Colonic mucosa (tissue), 4 donors: ENCODE data around the gene TBC1D22B. TPM values are rescaled to one million over a fixed set of nuclear protein-coding genes. Genes with fewer than 3 reads are reported as not detected.
A peak's percentile ranks its signal among the peaks of the same experiment; 100 is the strongest.

ENCODE experiments used
- DNase-seq: peaks from one replicate; pipeline ENCODE4 v3.0.0-alpha.2; 2020
- H3K27ac ChIP-seq: fragments of 200-600 bp; one replicate; pipeline ENCODE4 v1.8.0; 2021
- H3K27me3 ChIP-seq: fragments of 200-600 bp; one replicate; pipeline ENCODE4 v1.8.0; 2021
- H3K36me3 ChIP-seq: fragments of 200-600 bp; one replicate; pipeline ENCODE4 v1.8.0; 2021
- H3K4me1 ChIP-seq: fragments of 200-600 bp; one replicate; pipeline ENCODE4 v1.8.0; 2021; ENCODE audit warnings: mild to moderate bottlenecking
- H3K4me3 ChIP-seq: fragments of 200-600 bp; one replicate; pipeline ENCODE4 v1.8.0; 2021
- H3K9ac ChIP-seq, 2 donors: one replicate each; pipeline ENCODE4 v1.7.0; 2013; ENCODE audit warnings: control low read depth in 2 of 2, low read depth in 2 of 2, low read length in 2 of 2
- H3K9me3 ChIP-seq: fragments of 200-600 bp; one replicate; pipeline ENCODE4 v1.8.0; 2021
- CTCF ChIP-seq: fragments of 200-600 bp; IDR thresholded peaks from one replicate; pipeline ENCODE4 v1.8.0; 2022; ENCODE audit warnings: antibody characterized with exemption, mild to moderate bottlenecking
- intact Hi-C: fragments of 100-400 bp; cut with DNase I; formaldehyde crosslinking; loops from one replicate; pipeline ENCODE4 v1.14.1; 2022
- total RNA-seq, 2 donors: library from RNA; stranded (reverse); fragmentation: NEBNext Ultra II Directional in 1 of 2; extraction: Animal tissue kit (Norgen Biotek cat#: 25700) in 1 of 2; gene quantifications; one replicate each; pipeline ENCODE4 v1.2.1, GENCODE V29; 2021
- donor health status: healthy.
- donor health status: DM: no; HTN: no; CAD: no.
- donor health status: DM: no; HTN: no; CAD: no.

Gene TBC1D22B
- total RNA-seq, 2 donors from 2014 or later, result 13.3 to 15.2 TPM

- no peaks in the 10 kb centered on the region for H3K27me3 ChIP-seq
- intact Hi-C loops, result no loop called here
- no peak overlapping the region for H3K27ac ChIP-seq
- H3K9ac ChIP-seq, result peak overlapping the region; percentile 79 to 92
- H3K4me3 ChIP-seq, result peak overlapping the region; percentile 89
- no peaks in the 10 kb centered on the region for H3K9me3 ChIP-seq
- no peak for TF ChIP-seq CTCF
- H3K36me3 ChIP-seq, result no peaks in the 10 kb centered on the region
- H3K4me1 ChIP-seq, result peaks cover 10% of the 10 kb centered on the region
- DNase-seq, result peak; percentile 49
Measured at GRCh38 chr6:37354526-37355384, 97.2 kb downstream of the TBC1D22B start.

- Histone ChIP-seq H3K9ac (no peak overlapping the region), H3K27ac (no peak overlapping the region), H3K27me3 (no peaks in the 10 kb centered on the region), H3K9me3 (no peaks in the 10 kb centered on the region), H3K36me3 (no peaks in the 10 kb centered on the region), H3K4me3 (no peak overlapping the region), H3K4me1 (peaks cover 10% of the 10 kb centered on the region)
- TF ChIP-seq CTCF, result no peak
- intact Hi-C loops, result no loop called here
- no peak for DNase-seq
Measured at GRCh38 chr6:37357288-37357687, 99.7 kb downstream of the TBC1D22B start.

GRCh38 chr6:37357860-37358259, 100.3 kb downstream of the TBC1D22B start:
- Histone ChIP-seq H3K4me3 (no peak overlapping the region), H3K9ac (no peak overlapping the region), H3K9me3 (no peaks in the 10 kb centered on the region), H3K36me3 (no peaks in the 10 kb centered on the region), H3K4me1 (peaks cover 10% of the 10 kb centered on the region), H3K27me3 (no peaks in the 10 kb centered on the region), H3K27ac (no peak overlapping the region)
- no peak for DNase-seq
- TF ChIP-seq CTCF, result no peak
- intact Hi-C loops, result no loop called here

- no peaks in the 10 kb centered on the region for H3K27me3 ChIP-seq
- intact Hi-C loops, result no loop called here
- no peak overlapping the region for H3K4me3 ChIP-seq
- H3K4me1 ChIP-seq, result peaks cover 10% of the 10 kb centered on the region
- no peaks in the 10 kb centered on the region for H3K9me3 ChIP-seq
- no peak for TF ChIP-seq CTCF
- no peak for DNase-seq
- H3K9ac ChIP-seq, result no peak overlapping the region
- no peaks in the 10 kb centered on the region for H3K36me3 ChIP-seq
- no peak overlapping the region for H3K27ac ChIP-seq
Measured at GRCh38 chr6:37359039-37359438, 101.5 kb downstream of the TBC1D22B start.

- H3K27ac ChIP-seq, result no peak overlapping the region
- no peaks in the 10 kb centered on the region for H3K27me3 ChIP-seq
- no peaks in the 10 kb centered on the region for H3K4me1 ChIP-seq
- H3K9me3 ChIP-seq, result no peaks in the 10 kb centered on the region
- no peak for DNase-seq
- no peak overlapping the region for H3K4me3 ChIP-seq
- no peaks in the 10 kb centered on the region for H3K36me3 ChIP-seq
- no peak overlapping the region for H3K9ac ChIP-seq
- TF ChIP-seq CTCF, result no peak
- intact Hi-C loops, result no loop called here
Measured at GRCh38 chr6:37362101-37362828, 104.7 kb downstream of the TBC1D22B start.
